H9 (cell line): Measurements from ENCODE around the gene MRPL34. TPM values are rescaled to one million over a fixed set of nuclear protein-coding genes. Genes with fewer than 3 reads are reported as not detected.
A peak's percentile ranks its signal among the peaks of the same experiment; 100 is the strongest.

ENCODE experiments used
- DNase-seq: peaks from one replicate; pipeline ENCODE4 v3.0.0-alpha.2; 2017
- H2AFZ ChIP-seq: one replicate; pipeline ENCODE4 v1.6.1; 2013; ENCODE audit warnings: mild to moderate bottlenecking, low read length, control low read depth, moderate library complexity
- H2AK5ac ChIP-seq: 2 replicates; pipeline ENCODE4 v1.6.1; 2013; ENCODE audit warnings: low read length, control low read depth, mixed read lengths; ENCODE audit not compliant: insufficient read length
- H2BK120ac ChIP-seq: one replicate; pipeline ENCODE4 v1.6.1; 2013; ENCODE audit warnings: low read depth, mild to moderate bottlenecking, low read length, control low read depth, inconsistent platforms; ENCODE audit not compliant: poor library complexity, severe bottlenecking
- H2BK12ac ChIP-seq: 2 replicates; pipeline ENCODE4 v1.6.1; 2013; ENCODE audit warnings: low read length, control low read depth, mixed read lengths, low read depth; ENCODE audit not compliant: insufficient read length
- H2BK15ac ChIP-seq: 2 replicates; pipeline ENCODE4 v1.6.1; 2013; ENCODE audit warnings: low read depth, low read length, control low read depth
- H2BK20ac ChIP-seq: one replicate; pipeline ENCODE4 v1.6.1; 2013; ENCODE audit warnings: low read depth, mild to moderate bottlenecking, low read length, control low read depth, inconsistent platforms; ENCODE audit not compliant: poor library complexity, severe bottlenecking
- H2BK5ac ChIP-seq: 2 replicates; pipeline ENCODE4 v1.6.1; 2013; ENCODE audit warnings: low read length, control low read depth, mixed read lengths; ENCODE audit not compliant: insufficient read length
- H3K14ac ChIP-seq: 2 replicates; pipeline ENCODE4 v1.6.1; 2013; ENCODE audit warnings: low read length, control low read depth; ENCODE audit not compliant: insufficient read depth
- H3K18ac ChIP-seq: 2 replicates; pipeline ENCODE4 v1.6.1; 2013; ENCODE audit warnings: low read depth, mild to moderate bottlenecking, mixed read lengths, low read length, control low read depth; ENCODE audit not compliant: insufficient read length
- H3K23ac ChIP-seq: 2 replicates; pipeline ENCODE4 v1.6.1; 2013; ENCODE audit warnings: low read length, control low read depth, mixed read lengths, low read depth; ENCODE audit not compliant: insufficient read length
- H3K23me2 ChIP-seq: 2 replicates; pipeline ENCODE4 v1.6.1; 2013; ENCODE audit warnings: low read depth, mild to moderate bottlenecking, mixed read lengths, low read length, control low read depth; ENCODE audit not compliant: insufficient read length, poor library complexity, severe bottlenecking
- H3K27ac ChIP-seq: 2 replicates; pipeline ENCODE4 v1.5.1; 2013; ENCODE audit warnings: low read length, control low read depth, mixed read lengths, low read depth; ENCODE audit not compliant: insufficient read length
- H3K27me3 ChIP-seq: 2 replicates; pipeline ENCODE4 v1.6.1; 2013; ENCODE audit warnings: low read length, control low read depth, inconsistent platforms; ENCODE audit not compliant: insufficient read depth
- H3K4ac ChIP-seq: 2 replicates; pipeline ENCODE4 v1.6.1; 2013; ENCODE audit warnings: low read depth, mild to moderate bottlenecking, control low read depth, inconsistent platforms, low read length, moderate library complexity
- H3K4me1 ChIP-seq: 2 replicates; pipeline ENCODE4 v1.6.1; 2013; ENCODE audit warnings: low read length, control low read depth, inconsistent platforms; ENCODE audit not compliant: insufficient read depth
- H3K4me2 ChIP-seq: 2 replicates; pipeline ENCODE4 v1.6.1; 2013; ENCODE audit warnings: low read length, control low read depth, mixed read lengths; ENCODE audit not compliant: insufficient read length, insufficient read depth
- H3K56ac ChIP-seq: 2 replicates; pipeline ENCODE4 v1.6.1; 2013; ENCODE audit warnings: low read depth, mild to moderate bottlenecking, mixed read lengths, low read length, control low read depth; ENCODE audit not compliant: insufficient read length
- H3K79me1 ChIP-seq: 2 replicates; pipeline ENCODE4 v1.6.1; 2013; ENCODE audit warnings: low read depth, mild to moderate bottlenecking, moderate library complexity, low read length, control low read depth, inconsistent platforms; ENCODE audit not compliant: insufficient read depth, poor library complexity, severe bottlenecking
- H3K79me2 ChIP-seq: 2 replicates; pipeline ENCODE4 v1.6.1; 2013; ENCODE audit warnings: low read length, control low read depth, inconsistent platforms; ENCODE audit not compliant: insufficient read depth
- H3K9ac ChIP-seq: 2 replicates; pipeline ENCODE4 v1.6.1; 2013; ENCODE audit warnings: low read length, control low read depth, mixed read lengths; ENCODE audit not compliant: insufficient read length; ENCODE audit errors: extremely low read depth
- H3K9me3 ChIP-seq: one replicate; pipeline ENCODE4 v1.6.1; 2013; ENCODE audit warnings: low read depth, low read length, inconsistent platforms; ENCODE audit not compliant: control insufficient read depth
- H3T11ph ChIP-seq: one replicate; pipeline ENCODE4 v1.6.1; 2013; ENCODE audit warnings: mild to moderate bottlenecking, low read length, control low read depth, inconsistent platforms
- H4K20me1 ChIP-seq: one replicate; pipeline ENCODE4 v1.6.1; 2013; ENCODE audit not compliant: control insufficient read depth, insufficient read length, insufficient read depth
- H4K5ac ChIP-seq: 2 replicates; pipeline ENCODE4 v1.6.1; 2013; ENCODE audit warnings: low read depth, mild to moderate bottlenecking, mixed read lengths, low read length, control low read depth; ENCODE audit not compliant: insufficient read length
- H4K8ac ChIP-seq: replicated peaks from 2 replicates; pipeline ENCODE4 v1.6.1; 2013; ENCODE audit warnings: low read length, control low read depth, mixed read lengths, low read depth; ENCODE audit not compliant: insufficient read length
- H4K91ac ChIP-seq: 2 replicates; pipeline ENCODE4 v1.6.1; 2013; ENCODE audit warnings: low read depth, mild to moderate bottlenecking, moderate library complexity, mixed read lengths, low read length, control low read depth; ENCODE audit not compliant: insufficient read length
- H3K27ac Mint-ChIP-seq, 3 experiments: 2 replicates in 2 of 3; 3 replicates in 1 of 3; pipeline ENCODE4 v1.8.0; 2020 to 2021; ENCODE audit warnings: mixed read lengths in 3 of 3, mild to moderate bottlenecking in 1 of 3, moderate library complexity in 1 of 3
- H3K27me3 Mint-ChIP-seq: 2 replicates; pipeline ENCODE4 v1.8.0; 2021; ENCODE audit warnings: low read depth, mild to moderate bottlenecking, moderate library complexity, mixed read lengths
- H3K36me3 Mint-ChIP-seq, 3 experiments: 2 replicates in 2 of 3; 3 replicates in 1 of 3; pipeline ENCODE4 v1.8.0; 2020 to 2021; ENCODE audit warnings: low read depth in 3 of 3, mixed read lengths in 3 of 3; ENCODE audit not compliant: insufficient read depth in 1 of 3
- H3K4me1 Mint-ChIP-seq, 2 experiments: 2 replicates each; pipeline ENCODE4 v1.8.0; 2020; ENCODE audit warnings: mixed read lengths in 2 of 2
- H3K4me3 Mint-ChIP-seq, 2 experiments: 2 replicates in 1 of 2; 3 replicates in 1 of 2; pipeline ENCODE4 v1.8.0; 2020 to 2021; ENCODE audit warnings: mild to moderate bottlenecking in 2 of 2, mixed read lengths in 2 of 2, moderate library complexity in 1 of 2
- H3K9me3 Mint-ChIP-seq, 2 experiments: 2 replicates in 1 of 2; 3 replicates in 1 of 2; pipeline ENCODE4 v1.8.0; 2020; ENCODE audit warnings: mild to moderate bottlenecking in 2 of 2, mixed read lengths in 2 of 2, moderate library complexity in 1 of 2
- CTCF ChIP-seq: fragments of 200-600 bp; sonication (generic); conservative IDR thresholded peaks from 3 replicates; pipeline ENCODE4 v1.8.0; 2021; ENCODE audit warnings: antibody characterized with exemption, mild to moderate bottlenecking
- WGBS: extraction: QIAGEN DNeasy Blood & Tissue Kit; methylation state at CpG from one replicate; pipeline ENCODE4 v1.1.7; 2013; ENCODE audit warnings: missing lambda C conversion rate, low lambda C conversion rate, mixed read lengths; ENCODE audit not compliant: insufficient read length; ENCODE audit errors: extremely low coverage; 5-methylcytosine and 5-hydroxymethylcytosine counted together
- total RNA-seq: library from RNA; stranded (reverse); gene quantifications from 2 replicates; pipeline ENCODE4 v1.2.1, GENCODE V29; 2021

The MRPL34 gene
- total RNA-seq, 1 experiment from 2014 or later = 84.6 TPM

GRCh38 chr19:17309965-17310461 is 4.3 kb downstream of the MRPL34 start:
- no CpG with 5 or more reads among the region's 23 CpGs for WGBS
- no peak overlapping the region for H3K27ac ChIP-seq
- TF ChIP-seq CTCF = no peak

More at GRCh38 chr19:17309965-17310461, 4.3 kb downstream of the MRPL34 start:
- no peaks in the 10 kb centered on the region for H4K20me1 ChIP-seq
- peaks cover 11% of the 10 kb centered on the region for H3K23me2 ChIP-seq
- no peaks in the 10 kb centered on the region for H3K4me1 ChIP-seq
- no peak for DNase-seq
- peak overlapping the region; percentile 94 to 95 for H3K4me3 Mint-ChIP-seq
- H3K4ac ChIP-seq = no peak overlapping the region
- no peak overlapping the region for H4K8ac ChIP-seq
- H3K14ac ChIP-seq = no peak overlapping the region
- no peaks in the 10 kb centered on the region for H3K9me3 ChIP-seq
- no peak overlapping the region for H2BK20ac ChIP-seq
- H3K27me3 ChIP-seq = no peaks in the 10 kb centered on the region
- no peak overlapping the region for H3T11ph ChIP-seq
- H2AFZ ChIP-seq = no peak overlapping the region
- peak overlapping the region; percentile 73 for H3K4me2 ChIP-seq
- H4K5ac ChIP-seq = no peak overlapping the region
- peak overlapping the region; percentile 88 to 98 (median 95); a peak in 5 of 7 replicates for H3K27ac Mint-ChIP-seq
- H3K4me1 Mint-ChIP-seq = peaks cover 17 to 25% of the 10 kb centered on the region in 2 experiments
- H3K36me3 Mint-ChIP-seq = peaks cover 9 to 22% (median 22%) of the 10 kb centered on the region in 3 experiments; a peak in 6 of 7 replicates
- no peaks in the 10 kb centered on the region for H3K27me3 Mint-ChIP-seq
- no peak overlapping the region for H4K91ac ChIP-seq
- H3K9me3 Mint-ChIP-seq = no peaks in the 10 kb centered on the region
- no peak overlapping the region for H3K23ac ChIP-seq
- no peak overlapping the region for H2BK5ac ChIP-seq
- H2BK15ac ChIP-seq = no peak overlapping the region
- peaks cover 7% of the 10 kb centered on the region; the same call in 1 of the 2 replicates for H3K79me2 ChIP-seq
- H3K79me1 ChIP-seq = peaks cover 6% of the 10 kb centered on the region
- no peak overlapping the region for H2BK12ac ChIP-seq
- H3K56ac ChIP-seq = no peak overlapping the region
- peak overlapping the region; percentile 32 for H3K9ac ChIP-seq
- no peak overlapping the region for H2AK5ac ChIP-seq
- H3K18ac ChIP-seq = no peak overlapping the region
- no peak overlapping the region for H2BK120ac ChIP-seq
